HCT116 (cell line): ENCODE measurements around the gene KCNE1. TPM values are rescaled to one million over a fixed set of nuclear protein-coding genes. Genes with fewer than 3 reads are reported as not detected.

ENCODE experiments used
- ATAC-seq: fragments of 200-7000 bp; cut with Tn5 transposase; 2 replicates; pipeline ENCODE4 v1.9.1; 2020; ENCODE audit warnings: mild to moderate bottlenecking, moderate library complexity
- BruUV-seq: library from RNA; stranded (reverse); fragments of 400-500 nt; replicated peaks from 2 replicates; lab custom pipeline; 2021; lab: Mats Ljungman, UMichigan
- CTCF ChIA-PET: fragments of 300-600 bp; sonication (Branson Sonifier 250); formaldehyde crosslinking; loops from one replicate; lab custom pipeline; 2021; ENCODE audit warnings: antibody characterized with exemption; lab: Charles Lee
- POLR2A ChIA-PET: fragments of 300-600, 350-600 bp; sonication (Branson Sonifier 250); formaldehyde crosslinking; loops from one replicate; lab custom pipeline; 2021; ENCODE audit warnings: antibody characterized with exemption; lab: Charles Lee
- RAD21 ChIA-PET, 2 experiments: fragments of 300-600 bp; sonication (Branson Sonifier 250); formaldehyde crosslinking; loops; one replicate each; lab custom pipeline; 2023; ENCODE audit warnings: low total read pairs in 2 of 2; ENCODE audit not compliant: uncharacterized antibody in 2 of 2, unreplicated experiment in 2 of 2, low non-redundant PET in 1 of 2; lab: Charles Lee
- DNase-seq: peaks from one replicate; pipeline ENCODE4 v3.0.0-alpha.2; 2010; ENCODE audit warnings: low read depth, low spot score
- H2AFZ ChIP-seq: fragments of 200-600 bp; shearing (Covaris generic), sonication (generic); 2 replicates; pipeline ENCODE4 v1.6.1; 2017; ENCODE audit warnings: low read depth, mixed run types, mixed read lengths, antibody characterized with exemption, low read length; ENCODE audit not compliant: poor library complexity, severe bottlenecking
- H3K27ac ChIP-seq: 2 replicates; pipeline ENCODE4 v1.5.1; 2012; ENCODE audit warnings: low read depth, low read length
- H3K27me3 ChIP-seq: fragments of 200-600 bp; sonication (generic); 2 replicates; pipeline ENCODE4 v1.6.1; 2016; ENCODE audit warnings: mixed run types, low read length, mixed read lengths; ENCODE audit not compliant: insufficient read depth
- H3K36me3 ChIP-seq, 2 experiments: fragments of 200-500 bp in 1 of 2; fragments of 200-600 bp in 1 of 2; sonication (Bioruptor generic) in 1 of 2; sonication (generic) in 1 of 2; 2 replicates each; pipeline versions ENCODE4 v1.5.1 to v1.6.1; 2014 to 2016; ENCODE audit warnings: low read length in 2 of 2, inconsistent platforms in 1 of 2, mixed read lengths in 1 of 2, mixed run types in 1 of 2; ENCODE audit not compliant: insufficient read depth in 2 of 2, control insufficient read depth in 1 of 2
- H3K4me1 ChIP-seq, 2 experiments: fragments of 200-600 bp in 1 of 2; sonication (generic) in 1 of 2; 2 replicates each; pipeline versions ENCODE4 v1.5.1 to v1.6.1; 2012 to 2017; ENCODE audit warnings: low read length in 2 of 2, inconsistent platforms in 1 of 2, mild to moderate bottlenecking in 1 of 2, mixed read lengths in 1 of 2, mixed run types in 1 of 2, moderate library complexity in 1 of 2; ENCODE audit not compliant: insufficient read depth in 2 of 2, control insufficient read depth in 1 of 2
- H3K4me2 ChIP-seq: fragments of 200-600 bp; sonication (generic); 2 replicates; pipeline ENCODE4 v1.6.1; 2017; ENCODE audit warnings: mixed run types, low read length, mixed read lengths
- H3K4me3 ChIP-seq, 2 experiments: fragments of 200-600 bp in 1 of 2; sonication (generic) in 1 of 2; replicated peaks in 1 of 2; 2 replicates each; pipeline ENCODE4 v1.5.1; 2011 to 2016; ENCODE audit warnings: low read length in 2 of 2, control low read depth in 1 of 2, low read depth in 1 of 2, mild to moderate bottlenecking in 1 of 2, mixed read lengths in 1 of 2, mixed run types in 1 of 2
- H3K79me2 ChIP-seq: fragments of 200-600 bp; sonication (generic); 2 replicates; pipeline ENCODE4 v1.6.1; 2017; ENCODE audit warnings: mild to moderate bottlenecking, mixed run types, low read length, moderate library complexity, mixed read lengths; ENCODE audit not compliant: insufficient read depth
- H3K9ac ChIP-seq: fragments of 200-600 bp; sonication (generic); 2 replicates; pipeline ENCODE4 v1.6.1; 2016; ENCODE audit warnings: low read length, mixed read lengths
- H3K9me2 ChIP-seq: fragments of 200-600 bp; sonication (generic), shearing (Covaris generic); 2 replicates; pipeline ENCODE4 v1.6.1; 2017; ENCODE audit warnings: mixed run types, mild to moderate bottlenecking, moderate library complexity; ENCODE audit not compliant: insufficient read depth
- H3K9me3 ChIP-seq, 2 experiments: fragments of 200-500 bp in 1 of 2; fragments of 200-600 bp in 1 of 2; sonication (Bioruptor generic) in 1 of 2; sonication (generic) in 1 of 2; 2 replicates each; pipeline ENCODE4 v1.6.1; 2014 to 2017; ENCODE audit warnings: low read length in 2 of 2, mixed read lengths in 2 of 2, inconsistent platforms in 1 of 2, low read depth in 1 of 2, mild to moderate bottlenecking in 1 of 2, mixed run types in 1 of 2, moderate library complexity in 1 of 2; ENCODE audit not compliant: control insufficient read depth in 1 of 2, insufficient read depth in 1 of 2
- H4K20me1 ChIP-seq: fragments of 200-600 bp; sonication (generic), shearing (Covaris generic); 2 replicates; pipeline ENCODE4 v1.6.1; 2017; ENCODE audit warnings: mixed run types, mild to moderate bottlenecking, moderate library complexity; ENCODE audit not compliant: insufficient read depth
- CBX3 ChIP-seq: IDR thresholded peaks from 2 replicates; pipeline ENCODE4 v1.6.1; 2012; ENCODE audit warnings: low read depth
- EGR1 ChIP-seq: IDR thresholded peaks from 2 replicates; pipeline ENCODE4 v1.6.1; 2012; ENCODE audit warnings: low read depth
- EZH2 ChIP-seq: fragments of 200-600 bp; sonication (generic); IDR thresholded peaks from 2 replicates; pipeline ENCODE4 v1.6.1; 2017; ENCODE audit warnings: antibody characterized with exemption, mixed run types
- EZH2phosphoT487 ChIP-seq: fragments of 200-600 bp; IDR thresholded peaks from 2 replicates; pipeline ENCODE4 v1.6.1; 2018; ENCODE audit warnings: antibody characterized with exemption, borderline replicate concordance
- FOSL1 ChIP-seq: IDR thresholded peaks from 2 replicates; pipeline ENCODE4 v1.6.1; 2012; ENCODE audit warnings: low read depth
- JUND ChIP-seq: IDR thresholded peaks from 2 replicates; pipeline ENCODE4 v1.6.1; 2012
- MAX ChIP-seq: IDR thresholded peaks from 2 replicates; pipeline ENCODE4 v1.6.1; 2012
- POLR2AphosphoS5 ChIP-seq: IDR thresholded peaks from 2 replicates; pipeline ENCODE4 v1.6.1; 2011; ENCODE audit warnings: mild to moderate bottlenecking, low read depth, low read length, moderate library complexity
- SIN3A ChIP-seq: IDR thresholded peaks from 2 replicates; pipeline ENCODE4 v1.6.1; 2012; ENCODE audit warnings: low read depth
- SP1 ChIP-seq: IDR thresholded peaks from 2 replicates; pipeline ENCODE4 v1.6.1; 2012; ENCODE audit warnings: low read depth
- SRF ChIP-seq: IDR thresholded peaks from 2 replicates; pipeline ENCODE4 v1.6.1; 2012; ENCODE audit warnings: low read depth
- ZBTB33 ChIP-seq: IDR thresholded peaks from 2 replicates; pipeline ENCODE4 v1.6.1; 2011; ENCODE audit warnings: mild to moderate bottlenecking, low read length, moderate library complexity; ENCODE audit not compliant: insufficient replicate concordance; ENCODE audit errors: extremely low read depth
- intact Hi-C: fragments of 100-400 bp; cut with micrococcal nuclease; formaldehyde crosslinking; loops from 2 replicates; pipeline ENCODE4 v1.10.0; 2022
- total RNA-seq: library from RNA; stranded (reverse); gene quantifications from one replicate; pipeline ENCODE4 v1.2.1, GENCODE V29; 2021; ENCODE audit not compliant: unreplicated experiment
- TF ChIP-seq, protein P1 (sequence below): IDR thresholded peaks from 2 replicates; pipeline ENCODE4 v1.6.1; 2012; ENCODE audit warnings: low read depth
- TF ChIP-seq, protein P2 (sequence below), 3 experiments: fragments of 200-600 bp in 1 of 3; sonication (generic) in 1 of 3; IDR thresholded peaks in 2 of 3; conservative IDR thresholded peaks in 1 of 3; 2 replicates each; pipeline ENCODE4 v1.5.1; 2012 to 2017; ENCODE audit warnings: low read depth in 2 of 3, low read length in 2 of 3, antibody characterized with exemption in 1 of 3, borderline replicate concordance in 1 of 3, control low read depth in 1 of 3, mild to moderate bottlenecking in 1 of 3, mixed read lengths in 1 of 3, mixed run types in 1 of 3, moderate library complexity in 1 of 3; ENCODE audit not compliant: insufficient read depth in 1 of 3

Gene KCNE1
- total RNA-seq, 1 experiment from 2014 or later: not detected

- ATAC-seq (no peak), DNase-seq (no peak)
- Histone ChIP-seq H3K9me2 (no peaks in the 10 kb centered on the region), H3K4me1 (peaks cover 0 to 16% of the 10 kb centered on the region in 2 experiments; a peak in 2 of 4 replicates), H3K27ac (no peak overlapping the region), H3K9me3 (no peaks in the 10 kb centered on the region), H3K4me3 (no peak overlapping the region), H3K27me3 (no peaks in the 10 kb centered on the region), H3K36me3 (no peaks in the 10 kb centered on the region), H2AFZ (no peak overlapping the region), H3K9ac (no peak overlapping the region), H3K79me2 (no peaks in the 10 kb centered on the region), H3K4me2 (no peak overlapping the region), H4K20me1 (no peaks in the 10 kb centered on the region)
- TF ChIP-seq MAX (no peak), CBX3 (no peak), EZH2phosphoT487 (no peak), FOSL1 (no peak), POLR2AphosphoS5 (no peak), JUND (no peak), SRF (no peak), SP1 (no peak), ZBTB33 (no peak), EGR1 (no peak), EZH2 (no peak), SIN3A (no peak)
- TF ChIP-seq, protein P1, sequence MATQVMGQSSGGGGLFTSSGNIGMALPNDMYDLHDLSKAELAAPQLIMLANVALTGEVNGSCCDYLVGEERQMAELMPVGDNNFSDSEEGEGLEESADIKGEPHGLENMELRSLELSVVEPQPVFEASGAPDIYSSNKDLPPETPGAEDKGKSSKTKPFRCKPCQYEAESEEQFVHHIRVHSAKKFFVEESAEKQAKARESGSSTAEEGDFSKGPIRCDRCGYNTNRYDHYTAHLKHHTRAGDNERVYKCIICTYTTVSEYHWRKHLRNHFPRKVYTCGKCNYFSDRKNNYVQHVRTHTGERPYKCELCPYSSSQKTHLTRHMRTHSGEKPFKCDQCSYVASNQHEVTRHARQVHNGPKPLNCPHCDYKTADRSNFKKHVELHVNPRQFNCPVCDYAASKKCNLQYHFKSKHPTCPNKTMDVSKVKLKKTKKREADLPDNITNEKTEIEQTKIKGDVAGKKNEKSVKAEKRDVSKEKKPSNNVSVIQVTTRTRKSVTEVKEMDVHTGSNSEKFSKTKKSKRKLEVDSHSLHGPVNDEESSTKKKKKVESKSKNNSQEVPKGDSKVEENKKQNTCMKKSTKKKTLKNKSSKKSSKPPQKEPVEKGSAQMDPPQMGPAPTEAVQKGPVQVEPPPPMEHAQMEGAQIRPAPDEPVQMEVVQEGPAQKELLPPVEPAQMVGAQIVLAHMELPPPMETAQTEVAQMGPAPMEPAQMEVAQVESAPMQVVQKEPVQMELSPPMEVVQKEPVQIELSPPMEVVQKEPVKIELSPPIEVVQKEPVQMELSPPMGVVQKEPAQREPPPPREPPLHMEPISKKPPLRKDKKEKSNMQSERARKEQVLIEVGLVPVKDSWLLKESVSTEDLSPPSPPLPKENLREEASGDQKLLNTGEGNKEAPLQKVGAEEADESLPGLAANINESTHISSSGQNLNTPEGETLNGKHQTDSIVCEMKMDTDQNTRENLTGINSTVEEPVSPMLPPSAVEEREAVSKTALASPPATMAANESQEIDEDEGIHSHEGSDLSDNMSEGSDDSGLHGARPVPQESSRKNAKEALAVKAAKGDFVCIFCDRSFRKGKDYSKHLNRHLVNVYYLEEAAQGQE: no peak
- TF ChIP-seq, protein P2, sequence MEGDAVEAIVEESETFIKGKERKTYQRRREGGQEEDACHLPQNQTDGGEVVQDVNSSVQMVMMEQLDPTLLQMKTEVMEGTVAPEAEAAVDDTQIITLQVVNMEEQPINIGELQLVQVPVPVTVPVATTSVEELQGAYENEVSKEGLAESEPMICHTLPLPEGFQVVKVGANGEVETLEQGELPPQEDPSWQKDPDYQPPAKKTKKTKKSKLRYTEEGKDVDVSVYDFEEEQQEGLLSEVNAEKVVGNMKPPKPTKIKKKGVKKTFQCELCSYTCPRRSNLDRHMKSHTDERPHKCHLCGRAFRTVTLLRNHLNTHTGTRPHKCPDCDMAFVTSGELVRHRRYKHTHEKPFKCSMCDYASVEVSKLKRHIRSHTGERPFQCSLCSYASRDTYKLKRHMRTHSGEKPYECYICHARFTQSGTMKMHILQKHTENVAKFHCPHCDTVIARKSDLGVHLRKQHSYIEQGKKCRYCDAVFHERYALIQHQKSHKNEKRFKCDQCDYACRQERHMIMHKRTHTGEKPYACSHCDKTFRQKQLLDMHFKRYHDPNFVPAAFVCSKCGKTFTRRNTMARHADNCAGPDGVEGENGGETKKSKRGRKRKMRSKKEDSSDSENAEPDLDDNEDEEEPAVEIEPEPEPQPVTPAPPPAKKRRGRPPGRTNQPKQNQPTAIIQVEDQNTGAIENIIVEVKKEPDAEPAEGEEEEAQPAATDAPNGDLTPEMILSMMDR (IDR thresholded peaks at IDR 0.05 in 2 of 3, conservative IDR thresholded peaks at IDR 0.05 in 1 of 3; ENCODE audit: borderline replicate concordance in 1 of 3, insufficient read depth in 1 of 3, low read depth in 2 of 3, low read length in 2 of 3): no peak
- CTCF ChIA-PET: interaction anchor here (1.3 kb wide), 1 partner anchor 27 kb away, joined by 3 read pairs; no protein-coding TSS in a partner anchor
- no TSS peak for BruUV-seq
- intact Hi-C loops: no loop called here
- RAD21 ChIA-PET: no interaction called here
- POLR2A ChIA-PET: no interaction called here
These were observed 25.8 kb upstream of the KCNE1 start for GRCh38 chr21:34537838-34538237.
